Mesendoderm (in vitro differentiated cells): Measurements from ENCODE around the gene IL36A. TPM values are rescaled to one million over a fixed set of nuclear protein-coding genes. Genes with fewer than 3 reads are reported as not detected.

Experiments
- small RNA-seq: library from polyadenylated mRNA; stranded (forward); fragments of <200 nt; extraction: miRNeasy Mini kit (QIAGEN cat#:217004); gene quantifications from one replicate; pipeline ENCODE3, GENCODE V24; 2013; ENCODE audit not compliant: insufficient read depth

The IL36A gene

Small RNA genes within 50 kb of the gene (small RNA-seq; reads per million reads assigned to genes)
- gene HMGN2P23 = not detected
